ENCODE measurements around the gene MAFF. TPM values are rescaled to one million over a fixed set of nuclear protein-coding genes. Genes with fewer than 3 reads are reported as not detected.

MAFF gene
- total RNA-seq, 1 experiment from 2014 or later, result 26.0 TPM

- no TSS peak for BruUV-seq (replicated peaks)
- Histone ChIP-seq H3K36me3 (ENCODE audit: control insufficient read depth in 1 of 2, insufficient read depth in 2 of 2, low read length in 2 of 2) (peaks cover 7 to 33% of the 10 kb centered on the region in 2 experiments; a peak in 3 of 4 replicates), H4K20me1 (ENCODE audit: insufficient read depth) (no peaks in the 10 kb centered on the region), H3K27me3 (ENCODE audit: insufficient read depth, low read length) (no peaks in the 10 kb centered on the region), H3K9ac (ENCODE audit: low read length) (no peak overlapping the region), H3K4me2 (ENCODE audit: low read length) (no peak overlapping the region), H2AFZ (ENCODE audit: low read depth, low read length, poor library complexity, severe bottlenecking) (no peak overlapping the region), H3K4me1 (ENCODE audit: control insufficient read depth in 1 of 2, insufficient read depth in 2 of 2, low read length in 2 of 2) (peaks cover 29 to 40% of the 10 kb centered on the region in 2 experiments), H3K79me2 (ENCODE audit: insufficient read depth, low read length) (no peaks in the 10 kb centered on the region; the same call in 1 of the 2 replicates), H3K4me3 (replicated peaks in 1 of 2; ENCODE audit: low read depth in 1 of 2, low read length in 2 of 2) (no peak overlapping the region), H3K9me2 (ENCODE audit: insufficient read depth) (no peaks in the 10 kb centered on the region), H3K9me3 (ENCODE audit: control insufficient read depth in 1 of 2, insufficient read depth in 1 of 2, low read depth in 1 of 2, low read length in 2 of 2) (no peaks in the 10 kb centered on the region), H3K27ac (ENCODE audit: low read depth, low read length) (no peak overlapping the region)
- ChIA-PET CTCF (interaction anchor here (0.6 kb wide), 1 partner anchor 232 kb away, joined by 3 read pairs; no protein-coding TSS in a partner anchor), POLR2A (no interaction called here), RAD21 (ENCODE audit: low non-redundant PET in 1 of 2, low total read pairs in 2 of 2, uncharacterized antibody in 2 of 2, unreplicated experiment in 2 of 2) (no interaction called here)
- no peak for ATAC-seq
- TF ChIP-seq POLR2AphosphoS5 (IDR thresholded peaks at IDR 0.05; ENCODE audit: low read depth, low read length) (no peak), POLR2A (IDR thresholded peaks at IDR 0.05; ENCODE audit: borderline replicate concordance, extremely low read depth, insufficient read depth, insufficient read length) (no peak), SRF (IDR thresholded peaks at IDR 0.05; ENCODE audit: low read depth) (no peak), REST (IDR thresholded peaks at IDR 0.05; ENCODE audit: low read depth) (no peak), CBX3 (IDR thresholded peaks at IDR 0.05; ENCODE audit: low read depth) (no peak), TCF7L2 (IDR thresholded peaks at IDR 0.05; ENCODE audit: borderline replicate concordance, extremely low read depth, insufficient read depth, insufficient read length) (no peak)
- no peak for DNase-seq (ENCODE audit: low read depth, low spot score)
- intact Hi-C loops (cut with micrococcal nuclease), result no loop called here
Measured at GRCh38 chr22:38235240-38235850, 33.6 kb downstream of the MAFF start.
